ENCODE data around the gene SKIL.

- TF ChIP-seq CTCF (IDR thresholded peaks at IDR 0.05; ENCODE audit: low read length) (no peak), EZH2 (optimal IDR thresholded peaks at IDR 0.05; ENCODE audit: low read depth, low read length) (no peak)
Measured at GRCh38 chr3:170337420-170337819, 20.1 kb upstream of the SKIL start.

All from MM.1S (cell line).